HEK293 (cell line): Measurements from ENCODE around the gene TMC4.
A peak's percentile ranks its signal among the peaks of the same experiment; 100 is the strongest.

Experiments
- CTCF ChIA-PET: fragments of 350-600 bp; formaldehyde crosslinking; extraction: SDS; loops from one replicate; lab custom pipeline; 2021; ENCODE audit warnings: antibody characterized with exemption; lab: Yijun Ruan, JAX
- POLR2A ChIA-PET: fragments of 300-600 bp; formaldehyde crosslinking; extraction: SDS; loops from one replicate; lab custom pipeline; 2020; ENCODE audit warnings: antibody characterized with exemption, inconsistent platforms; lab: Yijun Ruan, JAX
- H3K27ac ChIP-seq: fragments of 200-500 bp; sonication (Bioruptor generic); 2 replicates; pipeline ENCODE4 v1.5.1; 2014; ENCODE audit warnings: low read depth, low read length, control low read depth, inconsistent platforms; ENCODE audit errors: extremely low read depth
- H3K36me3 ChIP-seq, 2 experiments: fragments of 200-500 bp in 1 of 2; sonication (Bioruptor generic) in 1 of 2; 1 replicate in 1 of 2; 2 replicates in 1 of 2; pipeline ENCODE4 v1.5.1; 2014 to 2017; ENCODE audit warnings: inconsistent platforms in 2 of 2, low read length in 2 of 2; ENCODE audit not compliant: control insufficient read depth in 2 of 2, insufficient read depth in 1 of 2
- H3K4me1 ChIP-seq: fragments of 200-500 bp; sonication (Bioruptor generic); 2 replicates; pipeline ENCODE4 v1.5.1; 2014; ENCODE audit warnings: mild to moderate bottlenecking, low read length, inconsistent platforms; ENCODE audit not compliant: control insufficient read depth, insufficient read depth
- H3K4me3 ChIP-seq: 2 replicates; pipeline ENCODE4 v1.5.1; 2011; ENCODE audit warnings: low read depth, mild to moderate bottlenecking, control low read depth, low read length, moderate library complexity
- H3K9me3 ChIP-seq: fragments of 200-500 bp; sonication (Bioruptor generic); 2 replicates; pipeline ENCODE4 v1.5.1; 2014; ENCODE audit warnings: low read depth, low read length, inconsistent platforms; ENCODE audit not compliant: control insufficient read depth, insufficient read depth
- CTCF ChIP-seq: fragments of 450-650 bp; formaldehyde crosslinking; IDR thresholded peaks from 2 replicates; pipeline ENCODE4 v1.5.1; 2016; ENCODE audit warnings: missing biosample characterization, missing genetic modification characterization
- HOXC10 ChIP-seq: sonication (generic); formaldehyde crosslinking; IDR thresholded peaks from 2 replicates; pipeline ENCODE4 v1.8.1; 2023; ENCODE audit warnings: mild to moderate bottlenecking, missing genetic modification reagents
- KLF1 ChIP-seq: fragments of 450-650 bp; formaldehyde crosslinking; IDR thresholded peaks from 2 replicates; pipeline ENCODE4 v1.5.1; 2016; ENCODE audit warnings: missing biosample characterization, missing genetic modification characterization
- PRDM4 ChIP-seq: fragments of 450-650 bp; formaldehyde crosslinking; IDR thresholded peaks from 2 replicates; pipeline ENCODE4 v1.5.1; 2017; ENCODE audit warnings: missing biosample characterization, missing genetic modification characterization
- SETDB1 ChIP-seq: IDR thresholded peaks from one replicate; pipeline ENCODE4 v1.6.1; 2017; ENCODE audit warnings: mild to moderate bottlenecking, low read length, moderate library complexity, mixed read lengths; ENCODE audit not compliant: insufficient read length
- TRIM28 ChIP-seq: IDR thresholded peaks from 2 replicates; pipeline ENCODE4 v1.6.1; 2011; ENCODE audit warnings: low read length, control low read depth, borderline replicate concordance
- TSHZ1 ChIP-seq: fragments of 450-650 bp; formaldehyde crosslinking; IDR thresholded peaks from 2 replicates; pipeline ENCODE4 v1.5.1; 2016; ENCODE audit warnings: missing biosample characterization, missing genetic modification characterization, borderline replicate concordance
- WT1 ChIP-seq: fragments of 450-650 bp; formaldehyde crosslinking; IDR thresholded peaks from 2 replicates; pipeline ENCODE4 v1.5.1; 2016; ENCODE audit warnings: missing biosample characterization, missing genetic modification characterization
- ZBTB7A ChIP-seq: fragments of 450-650 bp; formaldehyde crosslinking; IDR thresholded peaks from 2 replicates; pipeline ENCODE4 v1.5.1; 2016; ENCODE audit warnings: low read depth, missing biosample characterization, missing genetic modification characterization
- ZBTB8A ChIP-seq: fragments of 450-650 bp; formaldehyde crosslinking; IDR thresholded peaks from 2 replicates; pipeline ENCODE4 v1.5.1; 2016; ENCODE audit warnings: missing biosample characterization, missing genetic modification characterization
- ZNF114 ChIP-seq: fragments of 450-650 bp; formaldehyde crosslinking; IDR thresholded peaks from 2 replicates; pipeline ENCODE4 v1.5.0; 2017; ENCODE audit warnings: missing biosample characterization, missing genetic modification characterization
- ZNF239 ChIP-seq: fragments of 450-650 bp; formaldehyde crosslinking; IDR thresholded peaks from 2 replicates; pipeline ENCODE4 v1.5.1; 2016; ENCODE audit warnings: missing biosample characterization, missing genetic modification characterization
- ZNF274 ChIP-seq, 2 experiments: fragments of 200-500 bp in 1 of 2; fragments of 450-650 bp in 1 of 2; sonication (Bioruptor generic) in 1 of 2; formaldehyde crosslinking in 1 of 2; IDR thresholded peaks; 2 replicates each; pipeline versions ENCODE4 v1.5.1 to v1.6.1; 2014 to 2016; ENCODE audit warnings: borderline replicate concordance in 1 of 2, inconsistent platforms in 1 of 2, low read length in 1 of 2, missing biosample characterization in 1 of 2, missing genetic modification characterization in 1 of 2
- ZNF324 ChIP-seq: fragments of 450-650 bp; formaldehyde crosslinking; IDR thresholded peaks from 2 replicates; pipeline ENCODE4 v1.5.1; 2016; ENCODE audit warnings: missing biosample characterization, missing genetic modification characterization
- ZNF335 ChIP-seq: fragments of 450-650 bp; formaldehyde crosslinking; conservative IDR thresholded peaks from 2 replicates; pipeline ENCODE4 v1.5.1; 2016; ENCODE audit warnings: missing biosample characterization, missing genetic modification characterization
- ZNF398 ChIP-seq: fragments of 450-650 bp; formaldehyde crosslinking; IDR thresholded peaks from 2 replicates; pipeline ENCODE4 v1.5.1; 2017; ENCODE audit warnings: missing biosample characterization, missing genetic modification characterization
- ZNF501 ChIP-seq: fragments of 450-650 bp; formaldehyde crosslinking; IDR thresholded peaks from 2 replicates; pipeline ENCODE4 v1.5.1; 2016; ENCODE audit warnings: missing biosample characterization, missing genetic modification characterization
- ZNF548 ChIP-seq: fragments of 450-650 bp; formaldehyde crosslinking; IDR thresholded peaks from 2 replicates; pipeline ENCODE4 v1.5.1; 2016; ENCODE audit warnings: missing biosample characterization, missing genetic modification characterization
- ZNF596 ChIP-seq: fragments of 450-650 bp; IDR thresholded peaks from 2 replicates; pipeline ENCODE4 v1.5.0; 2018; ENCODE audit warnings: missing biosample characterization, mild to moderate bottlenecking, missing genetic modification characterization, moderate library complexity
- ZNF600 ChIP-seq: fragments of 450-650 bp; formaldehyde crosslinking; IDR thresholded peaks from 2 replicates; pipeline ENCODE4 v1.5.1; 2016; ENCODE audit warnings: missing biosample characterization, missing genetic modification characterization
- ZNF677 ChIP-seq: fragments of 450-650 bp; IDR thresholded peaks from 2 replicates; pipeline ENCODE4 v1.5.0; 2018; ENCODE audit warnings: missing biosample characterization, mild to moderate bottlenecking, missing genetic modification characterization, moderate library complexity
- ZNF747 ChIP-seq: fragments of 450-650 bp; formaldehyde crosslinking; IDR thresholded peaks from 2 replicates; pipeline ENCODE4 v1.5.1; 2016; ENCODE audit warnings: missing biosample characterization, missing genetic modification characterization
- ZNF76 ChIP-seq: fragments of 450-650 bp; formaldehyde crosslinking; IDR thresholded peaks from 2 replicates; pipeline ENCODE4; 2016; ENCODE audit warnings: low read depth, missing biosample characterization, missing genetic modification characterization, borderline replicate concordance
- ZNF791 ChIP-seq: fragments of 450-650 bp; formaldehyde crosslinking; IDR thresholded peaks from 2 replicates; pipeline ENCODE4 v1.5.1; 2016; ENCODE audit warnings: missing biosample characterization, missing genetic modification characterization

Gene TMC4

GRCh38 chr19:54133312-54133956 lies 39.5 kb downstream of the TMC4 start:
- Histone ChIP-seq H3K4me3 (no peak overlapping the region), H3K4me1 (peaks cover 7% of the 10 kb centered on the region), H3K27ac (peak overlapping the region; percentile 22; the same call in 1 of the 2 replicates), H3K36me3 (peaks cover 13 to 31% of the 10 kb centered on the region in 2 experiments)
- CTCF ChIA-PET = no interaction called here
- no peak for TF ChIP-seq TRIM28
- TF ChIP-seq ZNF600 = 0 out of 2 replicates have a peak, but pooled peaks have one; percentile 20
- TF ChIP-seq ZBTB8A = no peak
- TF ChIP-seq ZNF596 (tag by site-specific recombination) = 0 out of 2 replicates have a peak, but pooled peaks have one; percentile 37
- no peak for TF ChIP-seq CTCF (tag by site-specific recombination)
- TF ChIP-seq ZNF76 (tag by site-specific recombination) = no peak
- TF ChIP-seq PRDM4 (tag by site-specific recombination) = peak; percentile 96
- TF ChIP-seq, all 188 proteins: peak for 3
- POLR2A ChIA-PET = no interaction called here
- peaks cover 2% of the 10 kb centered on the region for H3K9me3 ChIP-seq

- CTCF ChIA-PET = no interaction called here
- no peak for TF ChIP-seq ZNF335 (tag by site-specific recombination)
- TF ChIP-seq ZNF548 (tag by site-specific recombination) = no peak
- TF ChIP-seq ZNF274 (IDR thresholded peaks at IDR 0.05; ENCODE audit: low read length) = no peak
- no peak for TF ChIP-seq ZNF274 (tag by site-specific recombination; IDR thresholded peaks at IDR 0.05; ENCODE audit: borderline replicate concordance)
- no peak for TF ChIP-seq SETDB1
- no peak for TF ChIP-seq KLF1
- no peak for TF ChIP-seq ZBTB7A (tag by site-specific recombination)
- TF ChIP-seq ZNF791 = no peak
- no peak for TF ChIP-seq HOXC10
- no peak for TF ChIP-seq ZNF747
- no peak for TF ChIP-seq ZNF239
- TF ChIP-seq WT1 = no peak
- TF ChIP-seq ZNF114 (tag by site-specific recombination) = no peak
- TF ChIP-seq TSHZ1 (tag by site-specific recombination) = no peak
- TF ChIP-seq ZNF677 (tag by site-specific recombination) = no peak
- TF ChIP-seq ZNF398 (tag by site-specific recombination) = no peak
- TF ChIP-seq ZNF324 = no peak
- TF ChIP-seq ZNF501 = no peak
- H3K36me3 ChIP-seq = peaks cover 17 to 67% of the 10 kb centered on the region in 2 experiments
Observed at GRCh38 chr19:54129617-54129996, 43.4 kb downstream of the TMC4 start.

More at GRCh38 chr19:54129617-54129996, 43.4 kb downstream of the TMC4 start:
- no peaks in the 10 kb centered on the region for H3K4me1 ChIP-seq
- POLR2A ChIA-PET = no interaction called here
- H3K27ac ChIP-seq = no peak overlapping the region
- H3K4me3 ChIP-seq = no peak overlapping the region
- peaks cover 2% of the 10 kb centered on the region for H3K9me3 ChIP-seq
